IMR-90 (cell line): ENCODE results near the gene RNF141. TPM values are rescaled to one million over a fixed set of nuclear protein-coding genes. Genes with fewer than 3 reads are reported as not detected.

Experiments used
- ATAC-seq: fragments of 200-7000 bp; cut with Tn5 transposase; 2 replicates; pipeline ENCODE4 v1.9.1; 2020; ENCODE audit warnings: low read depth, mild to moderate bottlenecking, moderate library complexity
- BruUV-seq: library from RNA; stranded (reverse); fragments of 400-500 nt; replicated peaks from 2 replicates; lab custom pipeline; 2021; lab: Mats Ljungman, UMichigan
- CTCF ChIA-PET: fragments of 300-600 bp; formaldehyde crosslinking; extraction: SDS; loops from one replicate; lab custom pipeline; 2021; ENCODE audit warnings: antibody characterized with exemption; lab: Yijun Ruan, JAX
- POLR2A ChIA-PET: fragments of 300-600 bp; sonication (Branson Sonifier 250); formaldehyde crosslinking; loops from one replicate; lab custom pipeline; 2022; ENCODE audit warnings: antibody characterized with exemption; ENCODE audit not compliant: unreplicated experiment; lab: Charles Lee
- DNase-seq: peaks from one replicate; pipeline ENCODE4 v3.0.0; 2013
- H2AFZ ChIP-seq: replicated peaks from 2 replicates; pipeline ENCODE3; 2013; ENCODE audit warnings: low read length, mild to moderate bottlenecking; ENCODE audit not compliant: poor library complexity
- H2AK5ac ChIP-seq: 2 replicates; pipeline ENCODE4 v1.6.1; 2013; ENCODE audit warnings: low read depth, low read length, inconsistent platforms
- H2AK9ac ChIP-seq: replicated peaks from 2 replicates; pipeline ENCODE3; 2013; ENCODE audit warnings: mild to moderate bottlenecking, low read depth, low read length, moderate library complexity; ENCODE audit not compliant: poor library complexity
- H2BK120ac ChIP-seq: 2 replicates; pipeline ENCODE4 v1.6.1; 2013; ENCODE audit warnings: low read depth, low read length, inconsistent platforms
- H2BK15ac ChIP-seq: 3 replicates; pipeline ENCODE4 v1.6.1; 2013; ENCODE audit warnings: low read depth, low read length, inconsistent platforms
- H2BK20ac ChIP-seq: 2 replicates; pipeline ENCODE4 v1.6.1; 2013; ENCODE audit warnings: low read depth, mild to moderate bottlenecking, inconsistent platforms, low read length, moderate library complexity
- H2BK5ac ChIP-seq: 2 replicates; pipeline ENCODE4 v1.6.1; 2013; ENCODE audit warnings: mild to moderate bottlenecking, low read depth, low read length, inconsistent platforms; ENCODE audit not compliant: poor library complexity, severe bottlenecking
- H3K14ac ChIP-seq: replicated peaks from 2 replicates; pipeline ENCODE4 v1.6.1; 2013; ENCODE audit warnings: low read depth, low read length, inconsistent platforms
- H3K18ac ChIP-seq: 2 replicates; pipeline ENCODE4 v1.6.1; 2013; ENCODE audit warnings: low read depth, low read length, control low read depth
- H3K23ac ChIP-seq: 2 replicates; pipeline ENCODE4 v1.6.1; 2013; ENCODE audit warnings: low read depth, low read length, inconsistent platforms
- H3K27ac ChIP-seq: 2 replicates; pipeline ENCODE4 v1.5.1; 2013; ENCODE audit warnings: mild to moderate bottlenecking, control low read depth, low read length; ENCODE audit not compliant: insufficient read depth
- H3K27me3 ChIP-seq: 2 replicates; pipeline ENCODE4 v1.6.1; 2013; ENCODE audit warnings: low read length; ENCODE audit not compliant: control insufficient read depth, insufficient read depth
- H3K36me3 ChIP-seq: 2 replicates; pipeline ENCODE4 v1.6.1; 2013; ENCODE audit warnings: low read length, mixed read lengths; ENCODE audit not compliant: control insufficient read depth, insufficient read depth
- H3K4ac ChIP-seq: 2 replicates; pipeline ENCODE4 v1.6.1; 2013; ENCODE audit warnings: low read depth, low read length, inconsistent platforms
- H3K4me1 ChIP-seq: 2 replicates; pipeline ENCODE4 v1.6.1; 2013; ENCODE audit warnings: low read length, mixed read lengths; ENCODE audit not compliant: control insufficient read depth, insufficient read depth
- H3K4me2 ChIP-seq: 2 replicates; pipeline ENCODE4 v1.6.1; 2013; ENCODE audit warnings: low read depth, mild to moderate bottlenecking, control low read depth, low read length, moderate library complexity
- H3K4me3 ChIP-seq: 2 replicates; pipeline ENCODE4 v1.5.1; 2013; ENCODE audit warnings: low read depth, mild to moderate bottlenecking, control low read depth, low read length, moderate library complexity; ENCODE audit not compliant: insufficient read depth
- H3K56ac ChIP-seq: 2 replicates; pipeline ENCODE4 v1.6.1; 2013; ENCODE audit warnings: low read length, inconsistent platforms; ENCODE audit not compliant: insufficient read depth; ENCODE audit errors: extremely low read depth
- H3K79me1 ChIP-seq, 2 experiments: 2 replicates each; pipeline ENCODE4 v1.6.1; 2013; ENCODE audit warnings: low read length in 2 of 2, inconsistent platforms in 1 of 2, low read depth in 1 of 2
- H3K9ac ChIP-seq: 2 replicates; pipeline ENCODE4 v1.6.1; 2013; ENCODE audit warnings: low read depth, low read length, control low read depth
- H3K9me1 ChIP-seq: 2 replicates; pipeline ENCODE4 v1.6.1; 2013; ENCODE audit warnings: low read length, inconsistent platforms; ENCODE audit not compliant: insufficient read depth
- H3K9me3 ChIP-seq: 2 replicates; pipeline ENCODE4 v1.6.1; 2013; ENCODE audit warnings: low read length; ENCODE audit not compliant: control insufficient read depth, insufficient read depth
- H4K20me1 ChIP-seq: 2 replicates; pipeline ENCODE4 v1.6.1; 2013; ENCODE audit warnings: low read length, inconsistent platforms; ENCODE audit not compliant: insufficient read depth
- H4K5ac ChIP-seq: 2 replicates; pipeline ENCODE4 v1.6.1; 2013; ENCODE audit warnings: mild to moderate bottlenecking, low read depth, low read length, control low read depth
- H4K8ac ChIP-seq, 2 experiments: 2 replicates each; pipeline ENCODE4 v1.6.1; 2013; ENCODE audit warnings: low read depth in 2 of 2, low read length in 2 of 2, control low read depth in 1 of 2, inconsistent platforms in 1 of 2
- H4K91ac ChIP-seq: 2 replicates; pipeline ENCODE4 v1.6.1; 2013; ENCODE audit warnings: low read depth, low read length, inconsistent platforms; ENCODE audit not compliant: insufficient read depth
- BHLHE40 ChIP-seq: fragments of 150-350 bp; IDR thresholded peaks from 2 replicates; pipeline ENCODE4 v1.6.1; 2016; ENCODE audit warnings: mild to moderate bottlenecking, low read depth, low read length
- CHD1 ChIP-seq: IDR thresholded peaks from 2 replicates; pipeline ENCODE4 v1.6.1; 2012; ENCODE audit warnings: low read depth, low read length, improper control_type of control experiment
- FOS ChIP-seq: fragments of 150-350 bp; IDR thresholded peaks from 2 replicates; pipeline ENCODE4 v1.6.1; 2016; ENCODE audit warnings: low read depth, low read length
- MAFK ChIP-seq: IDR thresholded peaks from 2 replicates; pipeline ENCODE4 v1.6.1; 2012; ENCODE audit warnings: low read depth, low read length, improper control_type of control experiment
- MXI1 ChIP-seq: IDR thresholded peaks from 2 replicates; pipeline ENCODE4 v1.6.1; 2012; ENCODE audit warnings: low read depth, mild to moderate bottlenecking, low read length, moderate library complexity, borderline replicate concordance
- NFE2L2 ChIP-seq: fragments of 150-350 bp; IDR thresholded peaks from 2 replicates; pipeline ENCODE4 v1.6.1; 2016; ENCODE audit warnings: low read depth, mild to moderate bottlenecking, low read length
- RCOR1 ChIP-seq: IDR thresholded peaks from 2 replicates; pipeline ENCODE4 v1.6.1; 2012; ENCODE audit warnings: mild to moderate bottlenecking, low read length, improper control_type of control experiment; ENCODE audit not compliant: insufficient replicate concordance
- SMC3 ChIP-seq: fragments of 150-350 bp; IDR thresholded peaks from 2 replicates; pipeline ENCODE4 v1.6.1; 2016; ENCODE audit warnings: low read depth, mild to moderate bottlenecking, antibody characterized with exemption, low read length, moderate library complexity
- WGBS, 2 experiments: methylation state at CpG; one replicate each; pipeline versions ENCODE4 v1.1.5 to v1.1.7; 2013; ENCODE audit warnings: missing lambda C conversion rate in 2 of 2; ENCODE audit not compliant: insufficient read length in 1 of 2; ENCODE audit errors: extremely low coverage in 2 of 2; 5-methylcytosine and 5-hydroxymethylcytosine counted together
- dilution Hi-C: fragments of 300-500 bp; cut with HindIII; formaldehyde crosslinking; loops from one replicate; pipeline ENCODE4 v1.14.3; 2018; ENCODE audit warnings: low sequenced_read_pairs; ENCODE audit not compliant: unreplicated experiment
- in situ Hi-C: fragments of 300-500 bp; cut with MboI; formaldehyde crosslinking; loops from 3 replicates; pipeline ENCODE4 v1.14.3; 2019; ENCODE audit warnings: low sequenced_read_pairs, inconsistent platforms, mixed read lengths
- intact Hi-C: fragments of 100-400 bp; cut with micrococcal nuclease; formaldehyde crosslinking; loops from 2 replicates; pipeline ENCODE4 v1.10.0; 2022
- polyA plus RNA-seq, 3 experiments: library from polyadenylated mRNA; depleted of rRNA; stranded (reverse); fragments of >200 nt; gene quantifications; 2 replicates each; pipeline ENCODE4 v1.2.3, GENCODE V29; 2012; ENCODE audit warnings: low replicate concordance in 1 of 3
- total RNA-seq: library from RNA; depleted of rRNA; stranded (reverse); fragments of >200 nt; gene quantifications from 2 replicates; pipeline ENCODE4 v1.2.3, GENCODE V29; 2012

RNF141 gene
- total and polyA plus RNA-seq, 2 of the 4 experiments (the other 2 are of a cell fraction): 13.8 to 18.6 TPM

GRCh38 chr11:10587388-10587787 is 46.4 kb upstream of the RNF141 start:
- H3K14ac ChIP-seq: peak overlapping the region; percentile 88
- H3K27ac ChIP-seq: peak overlapping the region; percentile 31; the same call in 1 of the 2 replicates
- peak overlapping the region in 1 of 2 experiments; percentile 19; a peak in 1 of 4 replicates for H4K8ac ChIP-seq
- peak overlapping the region; percentile 65; the same call in 1 of the 2 replicates for H2BK120ac ChIP-seq
- no peak overlapping the region for H2AK9ac ChIP-seq
- no peak overlapping the region for H3K4me3 ChIP-seq
- peak overlapping the region; percentile 62; the same call in 1 of the 2 replicates for H2BK20ac ChIP-seq
- 0 out of 2 replicates have a peak overlapping the region, but pooled peaks have one; percentile 54 for H3K23ac ChIP-seq
- TF ChIP-seq MAFK (no peak), FOS (no peak), SMC3 (no peak), BHLHE40 (no peak), MXI1 (no peak), RCOR1 (no peak), NFE2L2 (no peak), CHD1 (no peak)
- no peak overlapping the region for H3K4me2 ChIP-seq
- POLR2A ChIA-PET: no interaction called here
- no peaks in the 10 kb centered on the region for H4K20me1 ChIP-seq
- no peak overlapping the region for H2AFZ ChIP-seq
- no peak overlapping the region for H4K91ac ChIP-seq
- WGBS, 2 experiments: 100% methylated on average over 3 of the region's 7 CpGs; no CpG with 5 or more reads in 1 of the 2 experiments
- H3K18ac ChIP-seq: no peak overlapping the region
- peak overlapping the region; percentile 45; the same call in 1 of the 2 replicates for H3K4ac ChIP-seq
- CTCF ChIA-PET: interaction anchor here (0.7 to 1.2 kb wide), 2 partner anchors 72 to 181 kb away, joined by 3 read pairs; no protein-coding TSS in a partner anchor
- no peak overlapping the region for H3K9ac ChIP-seq
- peaks cover 0 to 32% of the 10 kb centered on the region in 2 experiments; a peak in 3 of 4 replicates for H3K79me1 ChIP-seq
- H3K9me1 ChIP-seq: peaks cover 33% of the 10 kb centered on the region
- H2BK5ac ChIP-seq: no peak overlapping the region
- no TSS peak for BruUV-seq
- H2AK5ac ChIP-seq: peak overlapping the region; percentile 73; the same call in 1 of the 2 replicates
- intact Hi-C loops: no loop called here
- peaks cover 22% of the 10 kb centered on the region for H3K36me3 ChIP-seq
- H3K27me3 ChIP-seq: no peaks in the 10 kb centered on the region
- H3K4me1 ChIP-seq: peaks cover 24% of the 10 kb centered on the region
- in situ Hi-C loops: no loop called here
- dilution Hi-C loops: no loop called here
- no peak overlapping the region for H3K56ac ChIP-seq
- H2BK15ac ChIP-seq: peak overlapping the region; percentile 80; the same call in 2 of the 3 replicates
- no peak for ATAC-seq
- DNase-seq: no peak
- peak overlapping the region; percentile 22 for H4K5ac ChIP-seq
- no peaks in the 10 kb centered on the region for H3K9me3 ChIP-seq
